Measurements from ENCODE around the gene ZFP37.
"Not testable (repeated sequence)": the region's sequence is repeated elsewhere in the genome, so short reads cannot be mapped to it uniquely, and the experiment has no call there.

ZFP37 gene

DNA sequence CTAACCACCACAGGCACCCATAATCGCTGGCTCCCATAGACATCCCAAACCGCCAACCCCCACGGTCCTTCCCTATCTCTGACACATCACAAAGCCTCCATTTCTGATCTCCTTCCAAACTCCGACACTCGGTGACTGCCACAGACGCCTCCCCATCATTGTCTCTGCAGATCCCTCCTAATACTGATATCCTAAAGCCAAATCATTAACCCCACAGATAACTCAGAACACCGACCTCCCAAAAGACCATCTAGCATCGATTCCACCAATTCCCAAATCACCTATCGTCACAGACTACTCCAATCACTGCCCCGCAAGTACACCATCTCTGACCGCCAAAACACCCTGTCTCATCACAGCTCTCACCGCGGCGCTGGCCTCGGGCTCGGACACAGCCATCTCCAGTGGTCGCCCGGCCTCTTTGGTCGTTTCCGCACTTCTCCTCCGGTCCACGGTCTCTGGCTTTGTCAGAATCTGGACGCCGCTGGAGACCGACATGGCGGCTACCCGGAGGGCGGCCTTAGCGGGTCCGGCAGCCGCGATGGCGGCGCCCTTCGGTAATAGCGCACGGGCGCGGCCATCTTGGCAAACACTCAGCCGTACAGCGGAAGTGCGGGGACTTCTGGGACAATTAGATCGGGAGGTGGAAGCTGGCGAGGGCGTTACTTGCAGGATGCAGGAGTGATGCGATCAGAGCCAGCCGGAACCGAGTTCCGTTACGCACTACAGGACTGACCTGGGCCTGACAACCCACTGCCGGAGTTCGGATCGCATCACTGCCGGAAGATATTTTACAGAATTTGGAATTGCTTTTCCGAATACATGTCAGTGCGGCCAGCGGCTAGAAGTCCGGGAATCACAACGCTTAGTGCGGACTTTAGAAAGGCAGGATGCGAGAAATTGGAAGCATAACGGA, at the start of gene ZFP37:
Gene ZFP37 (minus strand): TSS at position 534 of the 916 bp plus-strand sequence. CDS start 36 bp downstream, at position 498.
- DNase-seq: no peak

GRCh38 chr9:113105345-113105744, 48.8 kb upstream of the ZFP37 start:
- not testable (repeated sequence) for DNase-seq

DNA sequence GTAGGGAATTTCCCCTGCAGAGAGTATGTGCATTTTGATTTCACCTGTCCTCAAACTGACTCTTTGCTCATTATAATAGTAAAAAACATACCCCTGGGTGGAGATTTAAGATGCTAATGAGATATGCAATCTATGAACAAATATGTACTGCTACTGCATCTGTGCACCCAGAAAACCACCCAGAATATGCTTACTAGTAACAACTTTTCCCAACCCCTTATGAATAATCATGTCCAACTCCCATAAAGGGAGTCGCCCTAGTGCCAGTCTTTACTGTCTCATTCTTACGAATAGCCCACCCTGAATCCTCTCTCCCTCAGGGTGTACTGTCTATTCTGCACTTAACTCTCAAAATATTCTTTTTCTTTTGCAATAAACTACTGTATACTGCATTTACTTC, 39.0 kb upstream of the ZFP37 start:
- DNase-seq: no peak

- not testable (repeated sequence) for DNase-seq
Measured at GRCh38 chr9:113089924-113090323, 33.4 kb upstream of the ZFP37 start.

DNA sequence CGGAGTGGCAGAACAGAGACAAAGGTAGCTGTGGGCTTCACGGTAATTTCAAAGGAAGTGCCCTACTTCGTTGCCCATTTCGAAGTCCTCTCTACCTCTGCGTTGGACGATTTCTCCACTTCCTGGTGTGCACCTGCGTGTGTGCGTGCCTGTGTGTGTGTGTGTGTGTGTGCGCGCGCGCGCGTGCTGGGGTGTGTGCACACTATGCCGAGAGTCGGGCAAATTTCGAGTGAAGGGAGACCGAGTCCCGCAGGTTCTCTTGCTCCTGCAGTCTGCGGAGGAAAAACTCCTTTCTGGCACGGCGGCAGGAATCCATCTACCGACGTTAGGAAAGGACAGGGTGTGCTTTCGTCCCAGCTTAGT, 32.6 kb upstream of the ZFP37 start:
- DNase-seq: not testable (repeated sequence)

- DNase-seq: not testable (repeated sequence)
Measured at GRCh38 chr9:113088456-113089142, 32.1 kb upstream of the ZFP37 start.

DNA sequence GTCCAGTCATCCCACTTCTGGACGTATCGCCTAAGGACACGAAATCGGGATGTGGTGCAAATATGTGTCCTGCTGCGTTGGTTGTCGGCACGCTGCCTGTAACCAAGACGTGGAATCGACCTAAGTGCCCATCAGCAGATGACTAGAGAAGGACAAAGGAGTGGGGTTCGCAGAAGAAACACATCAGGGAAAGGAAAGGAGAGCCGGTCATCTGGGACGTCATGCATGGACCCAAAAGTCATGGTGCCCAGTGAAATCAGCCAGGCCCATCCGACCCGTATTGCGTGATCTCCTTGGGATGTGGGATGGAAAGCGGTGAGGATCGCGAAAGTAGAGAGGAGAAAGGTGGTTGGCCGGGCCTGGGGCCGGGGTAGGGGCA, 6.4 kb upstream of the ZFP37 start:
- DNase-seq: not testable (repeated sequence)

DNA sequence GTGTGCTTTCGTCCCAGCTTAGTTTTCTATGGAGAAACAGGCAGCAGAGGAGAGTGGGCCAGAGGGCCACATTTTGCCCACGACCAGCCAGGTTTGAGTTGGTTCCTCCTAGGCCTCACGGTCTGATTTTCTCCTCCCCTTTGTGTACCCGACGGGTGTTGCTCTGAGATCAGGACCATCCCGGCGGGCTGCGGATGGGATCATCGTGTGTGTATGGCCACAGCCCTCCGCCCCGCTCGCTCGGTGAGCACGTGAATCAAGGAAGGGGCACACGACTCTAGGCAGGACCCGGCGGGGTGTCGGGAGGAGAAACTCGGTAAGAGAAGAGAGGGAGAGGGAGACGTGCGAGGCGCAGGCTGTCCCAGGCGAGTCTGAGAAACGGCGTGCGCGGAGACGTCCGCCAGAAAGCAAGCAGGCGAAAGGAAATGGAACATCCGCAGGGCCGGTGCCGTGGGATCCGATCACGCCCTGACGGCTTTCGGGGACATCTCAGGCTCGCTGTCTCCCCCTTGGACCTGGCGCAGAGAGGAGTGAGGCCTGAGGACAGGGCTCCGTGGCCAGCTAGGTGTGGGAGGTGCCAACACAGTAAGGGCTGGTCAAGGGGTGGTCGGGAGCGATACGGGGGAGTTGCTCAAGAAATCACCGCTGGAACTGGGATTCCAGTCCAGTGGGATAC, 5.9 kb upstream of the ZFP37 start:
- DNase-seq: not testable (repeated sequence)

DNA sequence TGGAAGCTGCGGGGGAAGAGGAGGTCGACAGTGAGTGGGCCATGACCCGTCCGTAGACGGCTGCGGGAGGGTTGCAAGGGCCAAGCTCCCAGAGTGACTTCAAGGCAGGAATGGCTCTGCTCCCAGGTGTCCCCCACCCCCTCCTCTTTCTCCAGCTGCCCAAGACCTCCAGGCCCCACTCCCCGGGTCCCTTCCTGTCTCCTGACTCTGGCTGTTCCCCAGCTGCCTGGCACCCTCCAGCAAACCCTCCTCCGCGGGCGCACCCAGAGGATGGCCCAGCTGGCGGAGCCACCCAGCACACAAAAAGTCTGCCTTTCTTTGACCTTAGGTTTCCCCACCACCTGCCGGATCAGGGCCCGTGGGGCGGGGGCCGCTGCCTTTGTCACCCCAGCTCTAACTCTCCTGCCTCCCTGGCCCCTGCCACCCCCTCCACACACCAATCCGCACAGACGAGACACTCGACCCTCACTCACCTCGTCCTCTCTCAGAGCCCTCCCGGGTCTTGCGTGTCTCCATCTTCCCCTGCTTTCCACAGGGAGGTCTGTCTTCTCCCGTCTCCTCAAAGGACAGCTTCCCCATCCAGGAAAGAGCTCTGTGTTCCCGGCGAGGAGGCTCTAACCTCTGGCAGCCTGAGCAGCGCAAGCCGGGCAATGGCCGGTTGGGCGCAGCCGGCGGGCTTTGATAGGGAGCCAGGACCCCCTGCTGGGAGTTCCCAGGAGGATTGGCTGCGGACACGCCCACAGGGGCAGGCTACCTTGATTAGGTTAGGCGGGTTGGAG, 4.7 kb upstream of the ZFP37 start:
- not testable (repeated sequence) for DNase-seq

DNA sequence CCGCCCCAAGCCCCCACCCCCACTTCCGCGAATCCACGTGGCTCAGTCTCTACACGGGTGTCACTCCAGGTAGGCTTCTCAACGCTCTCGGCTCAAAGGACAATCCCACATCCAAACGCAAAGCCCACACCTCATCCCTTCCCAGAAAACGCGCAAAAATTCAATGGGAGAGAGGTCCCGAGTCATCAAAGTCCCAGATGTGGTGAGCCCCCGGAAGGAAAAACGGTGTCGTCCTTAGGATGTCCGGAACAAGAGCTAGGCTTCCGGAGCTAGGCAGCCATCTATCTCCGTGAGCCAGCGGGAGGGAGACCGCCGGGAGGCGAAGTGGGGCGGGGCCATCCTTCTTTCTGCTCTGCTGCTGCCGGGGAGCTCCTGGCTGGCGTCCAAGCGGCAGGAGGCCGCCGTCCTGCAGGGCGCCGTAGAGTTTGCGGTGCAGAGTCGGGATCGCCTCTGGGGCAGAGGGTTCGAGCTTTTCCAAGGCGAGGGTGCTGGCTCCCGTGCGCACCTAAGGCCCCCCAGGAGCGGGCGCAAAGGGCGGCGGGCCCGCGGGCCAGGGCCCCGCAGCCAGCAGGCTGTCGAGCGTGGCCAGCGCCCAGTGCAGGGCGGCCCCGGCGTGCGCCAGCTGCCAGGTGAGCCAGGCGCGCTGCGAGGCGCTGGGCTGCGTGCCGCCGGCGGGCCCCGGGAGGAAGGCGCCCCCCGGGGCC, 3.2 kb upstream of the ZFP37 start:
- DNase-seq: not testable (repeated sequence)

DNA sequence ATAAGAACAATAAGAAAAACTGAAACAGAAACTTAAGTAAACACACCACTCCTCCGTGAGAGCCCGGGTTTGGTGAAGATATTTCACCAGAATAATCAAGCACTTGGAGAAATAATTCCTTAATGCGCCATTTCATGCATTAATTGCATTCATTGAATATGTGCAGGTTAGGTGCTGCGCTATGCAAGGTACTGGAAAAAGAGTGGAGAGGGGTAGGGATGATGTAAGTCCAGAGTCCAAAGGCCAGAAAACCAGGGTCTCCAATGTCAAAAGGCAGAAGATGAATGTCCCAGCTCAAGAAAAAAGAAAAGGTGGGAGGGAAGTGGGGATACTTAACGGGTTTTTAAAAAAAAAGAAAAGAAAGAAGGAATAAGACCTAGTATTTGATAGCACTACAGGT, 669 bp upstream of the ZFP37 start:
- DNase-seq: no peak

- DNase-seq: no peak
Measured at GRCh38 chr9:113042884-113043657, 13.5 kb downstream of the ZFP37 start.

DNA sequence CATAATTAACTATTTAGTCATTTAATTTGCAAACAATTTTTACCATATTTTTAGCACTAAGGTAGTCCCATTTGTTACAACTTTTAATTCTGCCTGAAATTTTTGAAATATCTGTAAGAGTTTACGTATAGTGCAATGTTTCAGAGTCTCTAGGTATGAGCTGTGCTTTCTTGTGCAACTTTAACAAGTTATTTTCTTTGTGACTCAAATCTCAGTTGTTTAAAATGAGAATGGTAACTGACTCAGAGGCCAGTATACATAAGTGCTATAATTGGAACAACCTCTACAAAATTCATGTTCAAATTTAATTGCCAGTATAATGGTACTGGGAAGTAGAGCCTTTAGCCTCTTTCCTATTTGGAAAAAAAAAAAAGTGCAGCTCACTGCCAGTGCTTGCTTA, 30.3 kb downstream of the ZFP37 start:
- no peak for DNase-seq

- no peak for DNase-seq
Measured at GRCh38 chr9:113018247-113018646, 38.3 kb downstream of the ZFP37 start.

GRCh38 chr9:113012492-113012891, 44.0 kb downstream of the ZFP37 start:
- no peak for DNase-seq

DNA sequence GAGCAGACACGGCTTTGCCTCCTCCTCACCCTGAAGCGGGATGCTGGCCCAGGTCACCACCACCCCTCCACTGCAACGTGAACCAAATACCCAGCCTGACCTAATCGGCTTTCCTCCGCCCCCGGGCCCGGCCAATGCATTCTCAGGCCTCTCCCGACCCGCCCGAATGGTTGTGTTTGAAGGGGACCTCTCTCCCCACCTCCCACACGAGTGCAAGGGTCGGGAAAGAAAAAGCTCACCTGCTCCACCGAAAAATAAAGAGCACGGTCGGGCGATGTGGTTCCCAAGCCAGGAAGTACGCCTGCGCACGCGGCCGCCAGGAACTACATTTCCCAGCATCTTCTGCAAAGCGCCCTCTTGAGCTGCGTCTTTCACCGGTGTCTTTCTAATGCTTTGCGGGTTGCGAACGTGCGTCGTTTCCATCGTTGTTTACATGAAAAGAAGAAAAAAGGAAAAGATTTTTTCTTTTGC, 44.6 kb downstream of the ZFP37 start, which contains the start of gene ZNF883:
Gene ZNF883 (minus strand): TSS at position 282 of the 471 bp plus-strand sequence.
- DNase-seq: no peak

DNA sequence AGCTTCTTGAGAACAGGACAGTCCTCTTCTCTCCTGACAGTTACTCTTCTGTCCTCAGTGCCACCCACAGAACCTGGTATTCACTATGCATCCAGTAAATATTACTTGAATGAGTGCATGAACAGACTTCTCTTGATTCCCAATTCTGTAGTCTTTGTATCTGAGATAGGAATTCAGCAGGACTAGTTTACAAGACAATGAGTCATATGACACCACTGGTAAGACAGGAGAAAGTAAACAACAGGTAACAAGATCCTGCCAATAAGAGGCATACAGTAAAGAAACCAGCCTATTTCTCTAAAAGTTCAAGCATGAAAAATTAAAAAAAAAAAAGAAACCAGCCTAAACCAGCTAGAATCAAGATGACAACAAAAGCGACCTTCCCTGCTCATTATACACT, 50.7 kb downstream of the ZFP37 start:
- no peak for DNase-seq

DNA sequence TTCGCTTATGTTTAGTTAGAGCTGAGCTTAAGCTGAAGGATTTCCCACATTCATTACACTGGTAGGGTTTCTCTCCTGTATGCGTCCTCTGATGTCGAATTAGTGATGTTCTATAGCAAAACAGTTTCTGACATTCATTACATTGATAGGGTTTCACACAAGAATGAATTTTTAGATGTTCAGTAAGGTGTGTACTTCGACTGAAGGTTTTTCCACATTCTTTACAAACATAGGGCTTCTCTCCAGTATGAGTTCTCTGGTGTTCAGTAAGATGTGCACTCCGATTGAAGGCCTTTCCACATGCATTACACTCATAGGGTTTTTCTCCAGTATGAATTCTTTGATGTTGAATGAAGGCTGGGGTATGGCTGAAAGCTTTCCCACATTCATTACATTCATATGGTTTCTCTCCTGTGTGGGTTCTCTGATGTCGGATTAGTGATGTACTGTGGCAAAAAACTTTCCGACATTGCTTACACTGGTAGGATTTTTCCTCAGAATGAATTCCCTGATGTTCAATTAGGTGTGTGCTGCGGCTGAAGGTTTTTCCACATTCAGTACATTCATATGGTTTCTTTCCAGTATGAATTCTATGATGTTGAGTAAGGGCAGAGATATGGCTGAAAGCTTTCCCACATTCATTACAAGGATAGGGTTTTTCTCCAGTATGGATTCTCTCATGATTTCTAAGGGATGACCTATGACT, 59.1 kb downstream of the ZFP37 start:
- DNase-seq: no peak

Data from NCI-H2107 (cell line).